Fibroblast of mammary gland (primary cell): ENCODE data around the gene TBC1D24.
A peak's percentile ranks its signal among the peaks of the same experiment; 100 is the strongest.

Experiments used
- DNase-seq: peaks from one replicate; pipeline ENCODE4 v3.0.0-alpha.2; 2010; ENCODE audit warnings: low read depth
- H3K4me3 ChIP-seq: 2 replicates; pipeline ENCODE4 v1.5.1; 2011; ENCODE audit warnings: low read depth, mild to moderate bottlenecking, low read length, moderate library complexity; ENCODE audit not compliant: control insufficient read depth
- CTCF ChIP-seq: conservative IDR thresholded peaks from 2 replicates; pipeline ENCODE4 v1.5.1; 2011; ENCODE audit warnings: low read depth, low read length, inconsistent platforms; ENCODE audit not compliant: control insufficient read depth, insufficient read depth

TBC1D24 gene

GRCh38 chr16:2462031-2462866, 12.7 kb upstream of the TBC1D24 start:
- no peak for TF ChIP-seq CTCF
- H3K4me3 ChIP-seq, result no peak overlapping the region
- no peak for DNase-seq

- no peak for TF ChIP-seq CTCF
- DNase-seq, result no peak
- no peak overlapping the region for H3K4me3 ChIP-seq
Observed at GRCh38 chr16:2464333-2464732, 10.6 kb upstream of the TBC1D24 start.

GRCh38 chr16:2465653-2466415, 9.1 kb upstream of the TBC1D24 start:
- DNase-seq, result no peak
- no peak overlapping the region for H3K4me3 ChIP-seq
- TF ChIP-seq CTCF, result peak; percentile 33

GRCh38 chr16:2466667-2467527, 8.0 kb upstream of the TBC1D24 start:
- H3K4me3 ChIP-seq, result peak overlapping the region; percentile 12
- no peak for TF ChIP-seq CTCF
- no peak for DNase-seq

GRCh38 chr16:2467528-2468232, 7.2 kb upstream of the TBC1D24 start:
- DNase-seq, result peak; percentile 78
- peak overlapping the region; percentile 12 for H3K4me3 ChIP-seq
- no peak for TF ChIP-seq CTCF

GRCh38 chr16:2468233-2468724, 6.6 kb upstream of the TBC1D24 start:
- DNase-seq, result no peak
- TF ChIP-seq CTCF, result no peak
- peak overlapping the region; percentile 24 for H3K4me3 ChIP-seq
